HT-29 (cell line): ENCODE data around the gene CLIC3. TPM values are rescaled to one million over a fixed set of nuclear protein-coding genes. Genes with fewer than 3 reads are reported as not detected.

Experiments
- DNase-seq: peaks from one replicate; pipeline ENCODE4 v3.0.0-alpha.2; 2015; ENCODE audit warnings: low spot score
- total RNA-seq: library from RNA; depleted of rRNA; stranded (reverse); fragments of >200 nt; shearing (Covaris generic); gene quantifications from 2 replicates; pipeline ENCODE4 v1.2.3, GENCODE V29; 2014

Gene CLIC3
- total RNA-seq, 1 experiment from 2014 or later: 17.0 TPM

DNA sequence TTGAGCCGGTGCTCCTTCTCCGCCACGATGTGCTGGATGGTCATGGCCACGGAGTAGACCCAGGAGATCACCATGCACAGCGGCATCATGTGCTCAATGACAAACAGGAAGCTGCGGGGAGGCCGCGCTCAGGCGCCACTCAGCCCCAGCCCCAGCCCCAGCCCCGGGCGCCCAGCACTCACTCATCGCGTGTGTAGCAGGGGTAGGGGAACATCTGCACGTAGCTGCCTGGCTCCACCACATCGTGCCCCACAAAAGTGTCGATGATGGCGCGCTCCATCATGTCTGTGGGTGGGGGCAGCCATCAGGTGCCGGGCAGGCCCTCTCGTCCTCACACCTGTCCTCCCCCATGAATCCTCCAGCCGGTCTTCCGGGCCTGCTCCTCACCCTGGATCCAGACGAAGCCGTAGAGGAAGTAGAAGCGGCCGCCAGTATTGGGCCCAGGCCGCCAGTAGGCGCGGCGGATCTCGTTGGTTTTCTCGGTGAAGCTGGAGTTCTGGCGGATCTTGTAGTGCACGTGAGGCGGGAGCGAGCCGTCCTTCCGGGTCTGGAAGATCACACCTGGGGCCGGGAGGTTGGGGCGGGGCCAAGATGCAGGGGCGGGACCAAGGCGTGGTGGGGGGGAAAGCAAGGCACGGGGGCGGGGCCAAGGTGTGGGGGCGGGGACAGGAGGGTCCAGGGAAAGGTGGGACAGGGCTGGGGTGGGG lies 21.6 kb upstream of the CLIC3 start:
- no peak for DNase-seq

DNA sequence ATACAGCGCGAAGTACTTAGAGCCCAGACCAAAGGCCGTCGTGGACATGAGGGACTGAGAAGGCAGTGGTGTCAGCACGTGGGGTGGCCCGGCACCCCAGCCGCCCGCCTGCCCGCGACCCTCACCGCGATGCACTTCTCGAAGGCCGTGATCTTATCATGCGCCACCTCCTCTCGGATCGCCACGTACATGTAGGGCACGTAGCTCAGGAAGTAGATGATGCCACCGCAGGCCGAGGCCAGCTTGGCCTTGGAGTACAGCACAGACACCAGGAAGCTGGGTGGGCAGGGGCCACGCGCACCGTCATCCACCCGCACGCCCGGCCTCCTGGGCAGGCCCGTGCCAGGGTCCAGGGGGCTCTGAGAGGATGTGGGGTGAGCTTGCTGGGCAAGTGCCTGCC lies 20.7 kb upstream of the CLIC3 start:
- no peak for DNase-seq

DNA sequence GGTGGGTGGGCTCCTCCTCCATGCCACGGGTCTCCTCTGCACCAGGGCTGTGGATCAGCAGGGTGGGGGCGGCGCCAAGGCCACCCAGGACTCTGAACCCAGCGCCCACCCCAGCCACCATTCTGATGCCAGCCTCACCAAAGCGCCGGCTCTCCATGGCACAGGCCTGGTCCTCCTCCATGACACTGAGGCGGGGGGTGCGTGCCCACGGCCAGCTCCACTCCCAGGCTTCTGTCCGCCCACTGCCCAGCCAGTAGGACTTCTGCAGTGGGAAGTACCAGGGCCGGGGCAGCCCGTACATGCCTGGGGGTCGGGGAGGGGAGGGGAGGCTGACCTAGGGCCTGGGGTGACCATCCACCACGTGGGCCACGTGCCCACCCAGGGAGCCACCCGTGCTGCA lies 20.1 kb upstream of the CLIC3 start:
- DNase-seq: no peak

DNA sequence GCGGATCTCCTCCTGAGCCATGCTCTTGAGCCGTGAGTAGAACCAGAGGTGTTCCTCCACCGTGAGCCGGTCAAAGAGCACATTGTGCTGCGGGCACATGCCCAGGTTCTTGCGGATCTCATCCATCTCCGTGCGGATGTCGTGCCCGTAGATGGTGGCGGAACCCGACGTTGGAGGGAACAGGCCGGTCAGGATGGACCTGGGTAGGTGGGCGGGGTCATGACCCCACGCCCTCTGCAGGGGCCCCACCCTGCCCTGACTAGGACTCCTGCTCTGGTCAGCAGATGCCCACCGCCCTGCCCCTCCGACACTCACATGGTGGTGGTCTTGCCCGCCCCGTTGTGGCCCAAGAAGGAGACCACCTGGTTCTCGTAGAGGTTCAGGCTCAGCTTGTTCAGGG lies 19.6 kb upstream of the CLIC3 start:
- no peak for DNase-seq

DNA sequence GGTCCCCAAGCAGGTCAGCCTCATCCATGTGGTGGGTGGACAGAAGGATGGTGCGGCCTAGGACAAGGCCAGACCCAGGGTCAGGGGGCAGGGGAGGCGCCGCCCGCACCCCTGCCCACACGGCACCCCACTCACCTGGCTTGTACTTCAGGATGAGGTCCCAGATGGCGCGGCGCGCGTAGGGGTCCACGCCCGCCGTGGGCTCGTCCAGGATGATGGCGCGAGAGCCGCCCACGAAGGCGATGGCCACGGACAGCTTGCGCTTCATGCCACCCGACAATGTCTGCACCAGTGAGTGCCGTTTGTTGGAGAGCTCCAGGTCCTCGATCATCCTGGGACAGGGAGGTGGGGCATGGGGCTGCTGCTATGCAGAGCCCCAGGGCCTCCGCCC lies 19.2 kb upstream of the CLIC3 start:
- DNase-seq: no peak

DNA sequence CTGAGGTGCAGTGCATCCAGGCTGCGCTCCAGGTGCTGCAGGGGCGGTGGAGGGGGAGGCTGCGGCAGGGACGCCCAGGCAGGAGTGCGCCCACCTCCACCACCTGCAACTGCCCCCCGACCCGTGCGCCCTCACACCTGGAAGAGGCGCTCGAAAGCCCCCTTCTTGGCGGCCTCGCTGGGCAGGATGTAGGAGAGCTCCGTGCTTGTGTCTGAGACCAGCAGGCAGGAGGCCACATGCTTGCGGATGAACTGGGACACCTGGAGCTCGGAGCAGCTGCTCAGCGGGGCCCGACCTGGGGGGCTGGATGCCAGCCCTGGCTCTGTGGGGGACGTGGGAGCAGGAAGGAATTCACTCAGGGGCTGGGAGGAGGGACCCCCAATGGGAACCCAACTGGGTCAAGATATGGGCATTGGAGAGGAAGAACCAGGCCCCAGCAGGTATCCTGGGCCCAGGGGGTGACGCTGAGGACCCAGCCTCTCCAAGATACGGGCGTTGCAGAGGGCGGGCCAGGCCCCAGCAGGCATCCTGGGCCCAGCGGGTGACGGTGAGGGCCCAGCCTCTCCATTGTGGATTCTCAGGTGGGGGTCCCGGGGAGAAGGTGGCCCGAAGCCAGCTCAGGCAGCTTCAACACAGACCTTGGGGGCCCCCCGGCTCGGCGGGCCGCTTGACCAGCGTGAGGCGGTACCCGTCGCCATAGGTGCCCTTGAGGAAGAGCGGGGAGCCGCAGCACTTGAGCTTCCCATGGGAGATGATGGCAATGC lies 18.6 kb upstream of the CLIC3 start:
- no peak for DNase-seq

DNA sequence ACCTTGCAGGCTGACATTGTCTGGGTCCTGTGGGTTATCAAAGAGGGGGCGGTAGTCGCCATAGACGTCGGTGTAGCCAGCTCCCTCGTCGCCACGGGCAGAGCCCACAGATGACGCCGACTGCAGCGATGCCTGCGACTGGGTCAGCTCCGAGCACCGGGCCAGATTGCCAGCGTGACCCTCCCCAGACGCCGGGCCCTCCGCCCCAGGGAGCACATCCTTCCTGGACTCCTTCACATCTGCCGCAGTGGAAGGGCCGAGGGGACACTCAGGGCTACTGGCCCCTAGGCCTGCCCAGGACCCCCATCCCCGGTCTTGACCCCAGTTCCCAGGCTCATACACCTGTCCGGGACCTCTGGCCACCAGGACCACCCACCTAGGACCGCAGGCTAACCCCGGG lies 17.8 kb upstream of the CLIC3 start:
- no peak for DNase-seq

DNA sequence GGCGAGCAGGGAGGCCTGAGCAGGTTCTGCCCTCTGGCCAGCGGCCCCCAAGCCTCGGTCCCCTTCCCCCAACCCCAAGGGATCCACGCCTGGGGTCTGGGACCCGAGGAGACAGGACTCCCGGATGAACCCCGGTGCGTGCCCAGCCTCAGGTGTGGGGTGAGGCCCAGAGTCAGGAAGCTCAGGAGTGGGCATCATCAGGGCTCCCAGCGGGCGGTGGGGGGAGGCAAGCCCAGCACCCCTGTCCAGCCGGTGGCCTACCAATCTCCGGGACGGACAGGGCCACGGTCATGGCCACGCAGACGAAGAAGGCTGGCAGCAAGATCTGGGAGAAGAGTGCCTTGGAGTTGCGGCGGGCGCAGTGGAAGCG lies 17.2 kb upstream of the CLIC3 start:
- DNase-seq: no peak

DNA sequence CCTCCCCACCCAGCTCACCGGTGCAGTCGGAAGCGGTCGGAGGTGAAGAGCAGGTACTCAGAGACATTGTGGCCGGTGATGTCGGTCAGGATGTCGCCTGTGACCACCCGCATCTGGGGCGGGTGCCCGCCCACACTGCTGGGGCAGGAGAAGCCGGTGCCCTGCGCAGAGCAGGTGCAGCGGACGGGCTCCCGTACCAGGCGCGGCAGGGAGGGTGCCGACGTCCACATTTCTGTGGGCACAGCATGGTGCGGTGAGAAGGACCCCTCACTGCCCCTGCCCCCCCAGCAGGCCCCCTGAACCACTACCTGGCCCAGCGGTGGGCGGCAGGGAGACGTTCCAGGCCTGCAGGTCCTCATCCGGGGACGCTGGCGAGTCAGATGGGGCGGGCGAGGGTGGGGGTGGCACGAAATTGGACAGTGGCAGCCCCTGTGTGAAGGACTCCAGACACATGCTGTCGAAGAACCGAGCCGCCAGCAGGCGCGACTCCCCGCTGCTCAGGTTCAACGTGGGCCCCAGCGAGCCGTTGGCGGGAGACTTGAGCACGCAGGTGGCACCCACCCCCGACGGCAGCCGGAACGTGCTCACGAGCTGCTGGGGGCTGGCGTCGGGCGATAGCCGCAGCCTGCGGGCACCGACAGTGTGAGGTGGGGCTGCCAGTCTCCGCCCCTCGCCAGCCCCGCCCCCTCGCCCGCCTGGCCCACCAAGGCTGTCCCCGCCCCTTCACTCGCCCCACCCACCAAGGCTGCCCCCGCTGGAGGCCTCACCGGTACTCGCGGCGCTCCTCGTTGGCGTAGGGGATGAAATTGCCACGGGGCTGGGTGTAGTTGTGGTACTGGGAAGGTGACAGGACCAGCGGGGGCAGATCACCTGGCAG lies 16.6 kb upstream of the CLIC3 start:
- DNase-seq: no peak

DNA sequence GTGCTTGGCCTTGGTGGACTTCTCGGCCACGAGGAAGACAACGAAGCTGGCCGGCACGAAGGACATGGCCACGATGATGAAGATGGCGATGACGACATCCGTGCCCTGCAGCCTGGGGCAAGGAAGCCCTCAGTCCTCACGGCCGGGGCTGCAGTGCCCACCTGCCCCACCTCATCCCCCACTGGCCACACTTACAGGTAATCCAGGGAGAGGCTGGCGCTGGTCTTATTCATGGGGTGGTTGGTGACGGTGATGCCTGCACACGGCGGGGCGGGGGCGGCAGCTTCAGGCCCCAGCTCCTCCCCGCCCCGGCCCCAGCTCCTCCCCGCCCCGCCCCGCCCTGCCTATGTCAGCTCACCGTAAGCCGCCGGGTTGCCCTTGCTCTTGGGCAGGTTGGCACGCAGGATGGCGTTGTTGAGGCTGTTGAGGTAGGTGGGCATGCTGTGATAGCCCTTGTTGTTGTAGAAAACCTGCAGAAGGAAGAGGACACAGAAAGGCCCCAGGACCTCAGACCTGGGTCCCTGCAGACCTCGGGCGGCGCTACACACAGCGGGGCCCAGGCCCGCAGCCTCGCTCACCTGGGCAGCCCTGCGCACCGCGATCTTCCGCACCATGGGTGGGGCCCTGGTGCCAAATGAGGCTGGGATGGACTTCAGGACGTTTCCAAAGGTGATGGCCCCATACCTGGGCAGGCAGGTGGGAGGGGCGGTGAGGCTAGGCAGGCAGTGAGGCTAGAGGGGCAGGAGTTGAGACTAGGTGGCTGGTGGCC lies 15.7 kb upstream of the CLIC3 start:
- DNase-seq: no peak

DNA sequence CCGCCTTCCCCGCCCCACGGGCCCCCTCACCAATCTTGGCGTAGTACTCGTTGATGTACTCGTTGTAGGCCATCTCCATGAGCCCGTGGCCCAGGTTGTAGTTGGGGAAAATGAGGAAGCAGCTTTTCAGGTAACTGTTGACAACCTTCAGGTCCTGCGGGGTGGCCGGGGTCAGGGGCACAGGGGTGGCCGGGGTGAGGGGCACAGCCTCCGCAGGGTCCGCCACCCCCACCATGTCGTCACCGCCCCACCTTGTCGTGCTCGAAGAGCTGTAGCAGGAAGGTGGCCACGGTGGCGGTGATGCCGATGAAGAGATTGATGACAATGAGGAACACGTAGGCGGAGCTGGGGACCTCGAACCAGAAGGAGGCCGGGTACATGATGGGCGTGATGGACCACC lies 14.8 kb upstream of the CLIC3 start:
- no peak for DNase-seq

DNA sequence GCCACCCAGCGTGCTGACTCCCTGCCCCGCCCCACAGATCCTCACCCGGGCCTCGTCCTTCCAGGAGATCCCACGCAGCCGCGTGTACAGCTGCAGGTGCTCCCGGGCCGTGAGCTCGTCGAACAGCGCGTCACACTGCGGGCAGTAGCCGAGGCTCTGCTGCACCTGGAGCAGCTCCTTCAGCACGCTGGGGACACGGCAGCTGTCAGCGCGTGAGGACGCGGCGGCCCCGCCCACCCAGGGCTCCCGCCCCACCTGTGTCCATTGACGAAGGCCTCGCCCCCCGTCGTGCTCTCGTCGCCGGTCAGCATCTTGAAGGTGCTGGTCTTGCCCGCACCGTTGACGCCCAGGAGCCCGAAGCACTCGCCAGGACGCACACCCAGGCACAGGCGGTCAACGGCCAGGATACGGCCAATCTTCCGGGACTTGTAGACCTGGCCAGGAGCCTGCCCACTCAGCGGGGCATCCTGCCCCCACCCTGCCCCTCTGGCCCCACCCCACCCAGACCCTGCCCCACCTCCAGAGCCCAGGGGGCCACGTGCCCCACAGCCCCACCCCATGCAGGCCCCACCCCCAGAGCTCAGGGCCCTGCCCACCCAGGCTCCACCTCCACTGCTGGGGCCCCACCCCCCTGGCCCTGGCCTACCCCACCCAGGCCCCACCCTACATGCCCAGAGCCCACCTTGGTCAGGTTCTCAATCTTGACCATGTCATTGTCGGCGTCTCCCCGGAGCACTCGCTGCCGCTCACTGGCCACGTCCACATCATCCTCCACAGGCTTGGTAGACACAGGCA lies 13.8 kb upstream of the CLIC3 start:
- no peak for DNase-seq

DNA sequence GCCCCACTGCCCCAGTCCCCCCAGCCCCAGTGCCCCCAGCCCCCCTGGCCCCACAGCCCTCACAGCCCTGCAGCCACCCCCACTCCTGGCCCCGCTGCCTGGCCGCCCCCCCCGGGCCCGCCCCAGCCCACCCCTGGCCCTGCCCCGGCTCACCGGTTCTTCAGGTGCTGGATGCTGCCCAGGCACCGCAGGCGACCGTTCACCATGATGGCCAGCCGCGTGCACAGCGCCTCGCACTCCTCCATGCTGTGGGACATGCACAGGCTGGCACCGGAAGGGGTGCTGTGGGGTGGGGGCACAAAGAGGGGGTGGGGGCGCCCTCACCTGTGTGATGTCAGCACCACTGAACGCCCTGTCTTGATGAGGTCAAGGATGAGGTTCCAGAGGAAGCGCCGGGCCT lies 12.8 kb upstream of the CLIC3 start:
- DNase-seq: no peak

DNA sequence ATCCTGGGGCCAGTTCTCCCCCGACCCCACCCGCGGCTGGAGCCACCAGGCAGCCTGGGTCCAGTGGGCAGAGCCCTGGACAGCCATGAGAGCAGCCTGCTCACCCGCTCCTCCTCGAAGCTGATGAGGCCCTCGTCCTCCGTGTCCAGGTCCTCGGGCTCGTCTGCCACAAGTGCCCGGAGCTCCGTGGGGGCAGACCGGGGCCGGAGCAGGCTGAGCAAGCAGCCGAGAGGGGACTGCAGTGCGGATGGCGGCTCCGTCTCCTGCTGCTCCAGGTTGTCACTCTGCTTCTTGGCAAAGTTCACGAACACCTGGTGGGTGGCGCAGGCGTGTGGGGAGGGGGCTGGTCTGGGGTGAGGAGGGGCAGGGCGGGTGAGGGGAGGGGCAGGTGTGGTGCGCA lies 11.9 kb upstream of the CLIC3 start:
- no peak for DNase-seq

DNA sequence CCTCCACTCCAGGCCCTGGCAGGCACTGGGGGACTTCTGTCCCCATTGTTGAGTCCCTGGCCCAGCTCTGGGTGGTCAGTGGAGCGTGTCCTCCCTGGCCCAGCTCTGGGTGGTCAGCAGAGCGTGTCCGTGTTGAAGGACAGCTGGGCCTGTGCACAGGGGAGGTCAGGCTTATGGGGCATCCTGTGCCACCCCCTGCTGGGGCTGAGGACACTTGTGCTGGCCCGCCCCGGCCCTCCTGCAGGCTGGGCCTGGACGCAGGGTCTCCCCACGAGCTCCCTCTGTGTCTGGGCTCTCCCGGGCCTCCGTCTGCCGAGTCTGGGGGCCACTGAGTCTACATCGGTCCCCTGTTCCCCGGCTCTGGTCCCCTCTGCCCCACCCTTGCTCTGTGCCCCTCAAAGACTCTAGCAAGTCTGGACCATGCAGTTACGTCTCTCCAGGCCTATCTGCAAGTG lies 11.5 kb upstream of the CLIC3 start:
- no peak for DNase-seq

DNA sequence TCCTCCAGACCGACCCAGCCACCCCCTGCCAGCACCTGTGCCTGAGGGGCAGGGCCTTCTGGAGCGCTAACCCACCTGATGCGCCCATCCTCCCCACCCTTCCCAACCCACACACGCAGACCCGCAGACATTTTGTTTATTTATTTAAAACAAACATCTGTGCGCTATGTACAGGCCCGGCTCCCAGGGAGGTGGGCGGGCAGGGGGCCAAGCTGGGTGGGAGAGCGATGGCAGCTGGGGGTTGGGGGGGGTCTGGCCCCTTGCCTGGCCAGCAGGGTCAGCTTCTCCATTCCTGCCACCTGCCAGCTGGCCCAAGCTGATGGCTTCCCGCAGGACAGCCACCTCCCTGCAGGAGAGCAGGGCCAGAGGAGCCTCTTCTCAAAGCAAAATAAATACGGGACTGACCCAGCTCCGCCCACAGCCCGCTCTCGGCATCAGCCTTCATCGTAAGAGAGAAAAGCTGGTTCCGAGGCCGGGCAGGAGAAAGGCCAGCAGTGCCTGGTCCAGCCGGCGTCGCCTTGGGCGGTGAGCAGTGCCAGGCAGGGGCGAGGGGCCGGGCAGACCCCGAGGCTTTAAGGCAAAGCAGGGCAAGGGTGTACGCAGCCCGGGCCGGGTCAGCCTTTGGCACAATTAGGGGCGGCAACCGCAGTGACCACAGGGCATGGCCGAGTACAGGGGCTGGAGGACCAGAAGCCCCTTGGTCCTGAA lies 10.9 kb upstream of the CLIC3 start:
- no peak for DNase-seq

DNA sequence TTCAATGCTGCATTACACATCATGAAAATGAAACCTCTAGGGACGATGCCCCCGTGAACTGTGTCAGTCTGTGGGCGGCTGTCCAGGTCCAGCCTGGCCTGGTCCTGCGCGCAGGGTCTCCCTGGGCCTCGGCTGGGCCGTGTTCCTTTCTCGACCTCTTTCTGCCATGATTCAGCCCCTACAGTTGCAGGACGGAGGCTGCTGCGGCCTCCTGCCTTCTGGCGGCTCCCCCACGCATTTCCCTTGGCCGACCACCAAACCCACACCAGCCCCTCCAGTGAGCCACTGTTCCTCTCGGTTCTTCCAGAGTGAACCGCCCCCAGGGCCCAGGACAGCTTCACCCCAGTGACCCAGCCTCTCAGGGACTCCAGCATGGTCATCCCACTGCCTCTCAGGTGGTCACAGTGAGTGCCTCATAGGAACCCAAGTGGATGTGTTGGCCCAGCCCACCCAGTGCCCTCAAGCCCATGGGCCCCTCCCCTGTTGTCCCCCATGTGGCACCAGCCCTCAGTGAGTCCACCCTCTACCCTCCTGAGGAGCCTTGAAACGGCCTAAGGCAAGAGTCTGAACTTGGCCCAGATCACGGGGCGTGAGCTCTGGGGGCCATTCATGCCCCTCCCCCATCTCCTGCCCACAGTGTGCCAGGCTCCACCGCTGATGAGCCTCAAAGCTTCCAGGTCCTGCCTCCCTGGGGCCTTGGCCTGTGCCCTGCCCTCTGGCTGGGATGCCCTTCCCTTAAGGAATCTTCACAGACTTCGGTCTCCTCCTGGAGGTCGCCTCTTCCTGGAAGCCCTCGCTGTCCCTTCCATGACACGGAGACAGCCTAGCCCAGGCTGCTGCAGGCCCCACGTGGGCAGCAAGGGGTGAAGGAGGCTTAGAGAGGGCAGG lies 10.0 kb upstream of the CLIC3 start:
- no peak for DNase-seq

DNA sequence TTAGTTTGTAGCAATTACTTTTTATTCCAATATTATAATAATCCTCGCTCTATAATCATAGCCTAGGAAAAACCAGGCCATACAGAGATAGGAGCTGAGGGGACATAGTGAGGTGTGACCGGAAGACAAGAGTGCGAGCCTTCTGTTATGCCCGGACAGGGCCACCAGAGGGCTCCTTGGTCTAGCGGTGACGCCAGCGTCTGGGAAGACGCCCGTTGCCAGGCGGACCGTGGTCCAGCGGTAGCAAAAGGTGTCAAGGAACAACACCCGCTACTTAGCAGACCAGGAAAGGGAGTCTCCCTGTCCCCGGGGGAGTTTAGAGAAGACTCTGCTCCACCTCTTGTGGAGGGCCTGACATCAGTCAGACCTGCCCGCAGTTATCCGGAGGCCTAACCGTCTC lies 7.9 kb upstream of the CLIC3 start:
- peak; percentile 36 for DNase-seq

DNA sequence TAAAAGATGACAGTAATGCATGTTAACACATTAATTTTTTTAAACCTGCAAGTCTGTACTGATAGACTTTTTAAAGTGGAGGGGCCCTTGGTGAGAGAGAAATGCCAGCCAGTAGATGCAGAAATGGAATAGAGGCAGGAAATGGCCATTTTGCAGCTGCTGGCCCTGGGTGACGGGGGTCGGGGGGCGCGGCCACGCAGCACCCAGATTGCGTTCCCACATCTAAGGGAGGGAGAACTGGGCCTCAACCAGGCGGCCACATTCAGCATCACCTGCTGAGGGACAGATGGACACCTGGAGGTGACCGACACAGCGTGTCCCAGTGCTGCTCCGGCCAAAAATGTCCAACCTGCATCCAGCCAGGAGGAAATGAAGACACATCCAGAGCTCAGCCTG lies 6.3 kb upstream of the CLIC3 start:
- no peak for DNase-seq
